Fibroblast of lung (primary cell): ENCODE measurements around the gene CEP131. TPM values are rescaled to one million over a fixed set of nuclear protein-coding genes. Genes with fewer than 3 reads are reported as not detected.

ENCODE experiments used
- DNase-seq, 2 donors: peaks; one replicate each; pipeline versions ENCODE4 v3.0.0 to v3.0.0-alpha.2; 2010; ENCODE audit warnings: low read depth in 2 of 2
- H2AFZ ChIP-seq: 2 replicates; pipeline ENCODE4 v1.5.1; 2012; ENCODE audit warnings: low read length, control low read depth, inconsistent platforms
- H3K27ac ChIP-seq: 2 replicates; pipeline ENCODE4 v1.5.1; 2011; ENCODE audit warnings: low read length, control low read depth; ENCODE audit not compliant: insufficient read depth
- H3K27me3 ChIP-seq: 2 replicates; pipeline ENCODE4 v1.5.1; 2011; ENCODE audit warnings: mild to moderate bottlenecking, low read length; ENCODE audit not compliant: control insufficient read depth, insufficient read depth
- H3K36me3 ChIP-seq: 2 replicates; pipeline ENCODE4 v1.5.1; 2011; ENCODE audit warnings: low read length; ENCODE audit not compliant: control insufficient read depth, insufficient read depth
- H3K4me1 ChIP-seq: 2 replicates; pipeline ENCODE4 v1.5.1; 2011; ENCODE audit warnings: low read length; ENCODE audit not compliant: control insufficient read depth, insufficient read depth; ENCODE audit errors: extremely low read depth
- H3K4me2 ChIP-seq: 2 replicates; pipeline ENCODE4 v1.5.1; 2011; ENCODE audit warnings: low read length, control low read depth; ENCODE audit not compliant: insufficient read depth; ENCODE audit errors: extremely low read depth
- H3K4me3 ChIP-seq, 4 experiments: fragments of 200-600 bp in 1 of 4; sonication (generic) in 1 of 4; replicated peaks in 1 of 4; 2 replicates each; pipeline ENCODE4 v1.5.1; 2011 to 2016; ENCODE audit warnings: low read length in 4 of 4, low read depth in 3 of 4, mild to moderate bottlenecking in 3 of 4, control low read depth in 2 of 4, inconsistent platforms in 1 of 4, mixed read lengths in 1 of 4; ENCODE audit not compliant: insufficient read depth in 1 of 4; ENCODE audit errors: control extremely low read depth in 1 of 4
- H3K79me2 ChIP-seq: 2 replicates; pipeline ENCODE4 v1.5.1; 2012; ENCODE audit warnings: mild to moderate bottlenecking, low read length, inconsistent platforms; ENCODE audit not compliant: control insufficient read depth, insufficient read depth
- H3K9ac ChIP-seq: 2 replicates; pipeline ENCODE4 v1.5.1; 2011; ENCODE audit warnings: mild to moderate bottlenecking, low read length, control low read depth; ENCODE audit not compliant: insufficient read depth
- H3K9me3 ChIP-seq: 2 replicates; pipeline ENCODE4 v1.5.1; 2012; ENCODE audit warnings: low read depth, low read length; ENCODE audit not compliant: control insufficient read depth, insufficient read depth
- H4K20me1 ChIP-seq: 2 replicates; pipeline ENCODE4 v1.5.1; 2011; ENCODE audit warnings: low read length; ENCODE audit not compliant: control insufficient read depth, insufficient read depth; ENCODE audit errors: extremely low read depth
- EZH2 ChIP-seq: IDR thresholded peaks from 2 replicates; pipeline ENCODE4 v1.5.1; 2012; ENCODE audit warnings: low read length, control low read depth, mild to moderate bottlenecking; ENCODE audit errors: missing control alignments
- polyA plus RNA-seq, 2 donors: library from polyadenylated mRNA; depleted of rRNA in 1 of 2; stranded (reverse) in 1 of 2; unstranded in 1 of 2; fragments of >200 nt; gene quantifications; 2 replicates each; pipeline ENCODE4 v1.2.1, GENCODE V29; 2011 to 2012; ENCODE audit warnings: missing spikeins in 1 of 2
- total RNA-seq: library from RNA; depleted of rRNA; stranded (reverse); fragments of >200 nt; gene quantifications from 2 replicates; pipeline ENCODE4 v1.2.1, GENCODE V29; 2014
- TF ChIP-seq, protein P1 (sequence below), 2 donors: IDR thresholded peaks in 1 of 2; conservative IDR thresholded peaks in 1 of 2; 1 replicate in 1 of 2; 2 replicates in 1 of 2; pipeline ENCODE4 v1.5.1; 2011 to 2012; ENCODE audit warnings: low read length in 2 of 2, control low read depth in 1 of 2, inconsistent platforms in 1 of 2, low read depth in 1 of 2, mild to moderate bottlenecking in 1 of 2

CEP131 gene
- total and polyA plus RNA-seq, 2 donors (not counting 1 experiment from before 2014, with no cell fraction given) = 2.0 to 7.4 TPM

- H3K36me3 ChIP-seq = peaks cover 12% of the 10 kb centered on the region
- DNase-seq = peak; percentile 99 to 100
- peaks cover 5% of the 10 kb centered on the region for H3K4me1 ChIP-seq
- peak within 1 kb of the TSS; percentile 60 for H3K27ac ChIP-seq
- no peaks in the 10 kb centered on the region for H3K9me3 ChIP-seq
- H3K4me2 ChIP-seq = peak within 1 kb of the TSS; percentile 99
- H3K79me2 ChIP-seq = peaks cover 40% of the 10 kb centered on the region
- H4K20me1 ChIP-seq = no peaks in the 10 kb centered on the region
- TF ChIP-seq, protein P1, sequence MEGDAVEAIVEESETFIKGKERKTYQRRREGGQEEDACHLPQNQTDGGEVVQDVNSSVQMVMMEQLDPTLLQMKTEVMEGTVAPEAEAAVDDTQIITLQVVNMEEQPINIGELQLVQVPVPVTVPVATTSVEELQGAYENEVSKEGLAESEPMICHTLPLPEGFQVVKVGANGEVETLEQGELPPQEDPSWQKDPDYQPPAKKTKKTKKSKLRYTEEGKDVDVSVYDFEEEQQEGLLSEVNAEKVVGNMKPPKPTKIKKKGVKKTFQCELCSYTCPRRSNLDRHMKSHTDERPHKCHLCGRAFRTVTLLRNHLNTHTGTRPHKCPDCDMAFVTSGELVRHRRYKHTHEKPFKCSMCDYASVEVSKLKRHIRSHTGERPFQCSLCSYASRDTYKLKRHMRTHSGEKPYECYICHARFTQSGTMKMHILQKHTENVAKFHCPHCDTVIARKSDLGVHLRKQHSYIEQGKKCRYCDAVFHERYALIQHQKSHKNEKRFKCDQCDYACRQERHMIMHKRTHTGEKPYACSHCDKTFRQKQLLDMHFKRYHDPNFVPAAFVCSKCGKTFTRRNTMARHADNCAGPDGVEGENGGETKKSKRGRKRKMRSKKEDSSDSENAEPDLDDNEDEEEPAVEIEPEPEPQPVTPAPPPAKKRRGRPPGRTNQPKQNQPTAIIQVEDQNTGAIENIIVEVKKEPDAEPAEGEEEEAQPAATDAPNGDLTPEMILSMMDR (conservative IDR thresholded peaks at IDR 0.05 in 1 of 2, IDR thresholded peaks at IDR 0.05 in 1 of 2; ENCODE audit: low read depth in 1 of 2, low read length in 2 of 2) = no peak
- TF ChIP-seq EZH2 = no peak
- peak within 1 kb of the TSS; percentile 73 to 91 (median 82) for H3K4me3 ChIP-seq
- H2AFZ ChIP-seq = peak within 1 kb of the TSS; percentile 22
- no peaks in the 10 kb centered on the region for H3K27me3 ChIP-seq
- H3K9ac ChIP-seq = peak within 1 kb of the TSS; percentile 84
Measured at GRCh38 chr17:81238815-81239713, 16.3 kb upstream of the CEP131 start, which contains the start of the genes NDUFAF8 and TEPSIN. TSS of gene NDUFAF8 (plus strand) at chr17:81239318. CDS start at chr17:81239364, 46 bp downstream. TSS of gene TEPSIN (minus strand) at chr17:81239055. CDS start at chr17:81239033, 22 bp downstream.

- TF ChIP-seq, protein P1 (conservative IDR thresholded peaks at IDR 0.05 in 1 of 2, IDR thresholded peaks at IDR 0.05 in 1 of 2; ENCODE audit: low read depth in 1 of 2, low read length in 2 of 2) = no peak
- no peak for TF ChIP-seq EZH2
- Histone ChIP-seq H3K4me1 (peaks cover 5% of the 10 kb centered on the region), H3K36me3 (peaks cover 12% of the 10 kb centered on the region), H3K79me2 (peaks cover 40% of the 10 kb centered on the region), H4K20me1 (no peaks in the 10 kb centered on the region), H3K4me3 (peak overlapping the region; percentile 73 to 90 (median 80)), H3K9ac (peak overlapping the region; percentile 84), H3K27me3 (no peaks in the 10 kb centered on the region), H3K9me3 (no peaks in the 10 kb centered on the region), H3K4me2 (peak overlapping the region; percentile 99), H3K27ac (peak overlapping the region; percentile 60), H2AFZ (peak overlapping the region; percentile 22)
- no peak for DNase-seq
Measured at GRCh38 chr17:81238490-81238814, 15.7 kb upstream of the CEP131 start.
